Measurements from ENCODE around the gene CYP26B1.

- TF ChIP-seq, protein P1, sequence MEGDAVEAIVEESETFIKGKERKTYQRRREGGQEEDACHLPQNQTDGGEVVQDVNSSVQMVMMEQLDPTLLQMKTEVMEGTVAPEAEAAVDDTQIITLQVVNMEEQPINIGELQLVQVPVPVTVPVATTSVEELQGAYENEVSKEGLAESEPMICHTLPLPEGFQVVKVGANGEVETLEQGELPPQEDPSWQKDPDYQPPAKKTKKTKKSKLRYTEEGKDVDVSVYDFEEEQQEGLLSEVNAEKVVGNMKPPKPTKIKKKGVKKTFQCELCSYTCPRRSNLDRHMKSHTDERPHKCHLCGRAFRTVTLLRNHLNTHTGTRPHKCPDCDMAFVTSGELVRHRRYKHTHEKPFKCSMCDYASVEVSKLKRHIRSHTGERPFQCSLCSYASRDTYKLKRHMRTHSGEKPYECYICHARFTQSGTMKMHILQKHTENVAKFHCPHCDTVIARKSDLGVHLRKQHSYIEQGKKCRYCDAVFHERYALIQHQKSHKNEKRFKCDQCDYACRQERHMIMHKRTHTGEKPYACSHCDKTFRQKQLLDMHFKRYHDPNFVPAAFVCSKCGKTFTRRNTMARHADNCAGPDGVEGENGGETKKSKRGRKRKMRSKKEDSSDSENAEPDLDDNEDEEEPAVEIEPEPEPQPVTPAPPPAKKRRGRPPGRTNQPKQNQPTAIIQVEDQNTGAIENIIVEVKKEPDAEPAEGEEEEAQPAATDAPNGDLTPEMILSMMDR (IDR thresholded peaks at IDR 0.05): no peak
- TF ChIP-seq POLR2AphosphoS5 (IDR thresholded peaks at IDR 0.05) (no peak), POLR2A (IDR thresholded peaks at IDR 0.05) (no peak)
These were observed 57.4 kb downstream of the CYP26B1 start for GRCh38 chr2:72090271-72090720.
